ENCODE measurements around the gene AKAP11.

AKAP11 gene

GRCh38 chr13:42305503-42305902, 33.6 kb downstream of the AKAP11 start:
- Histone ChIP-seq H3K4me3 (no peak overlapping the region), H3K9me3 (no peaks in the 10 kb centered on the region), H3K4me1 (no peaks in the 10 kb centered on the region), H3K36me3 (peaks cover 32 to 82% (median 77%) of the 10 kb centered on the region in 3 donors), H3K27ac (no peak overlapping the region), H3K27me3 (no peaks in the 10 kb centered on the region)
- no peak for DNase-seq
- TF ChIP-seq CTCF (IDR thresholded peaks at IDR 0.05): no peak
- intact Hi-C loops (cut with DNase I; ENCODE audit: low total_unique reads): no loop called here

- Histone ChIP-seq H3K27ac (no peak overlapping the region), H3K4me3 (no peak overlapping the region), H3K9me3 (no peaks in the 10 kb centered on the region), H3K4me1 (no peaks in the 10 kb centered on the region), H3K27me3 (no peaks in the 10 kb centered on the region), H3K36me3 (peaks cover 12 to 65% (median 61%) of the 10 kb centered on the region in 3 donors)
- no peak for TF ChIP-seq CTCF (IDR thresholded peaks at IDR 0.05)
- DNase-seq: no peak
- intact Hi-C loops (cut with DNase I; ENCODE audit: low total_unique reads): no loop called here
Observed at GRCh38 chr13:42307461-42307860, 35.5 kb downstream of the AKAP11 start.

- no peak for DNase-seq
- TF ChIP-seq CTCF (IDR thresholded peaks at IDR 0.05): no peak
- intact Hi-C loops (cut with DNase I; ENCODE audit: low total_unique reads): no loop called here
Observed at GRCh38 chr13:42312817-42313431, 41.0 kb downstream of the AKAP11 start.

GRCh38 chr13:42318570-42318969, 46.6 kb downstream of the AKAP11 start:
- DNase-seq: no peak
- Histone ChIP-seq H3K4me3 (no peak overlapping the region), H3K27me3 (no peaks in the 10 kb centered on the region), H3K4me1 (no peaks in the 10 kb centered on the region), H3K9me3 (no peaks in the 10 kb centered on the region), H3K36me3 (peaks cover 21 to 38% (median 21%) of the 10 kb centered on the region in 3 donors), H3K27ac (no peak overlapping the region)
- no peak for TF ChIP-seq CTCF (IDR thresholded peaks at IDR 0.05)
- intact Hi-C loops (cut with DNase I; ENCODE audit: low total_unique reads): no loop called here

More at GRCh38 chr13:42312817-42313431, 41.0 kb downstream of the AKAP11 start:
- Histone ChIP-seq H3K27ac (no peak overlapping the region), H3K9me3 (no peaks in the 10 kb centered on the region), H3K27me3 (no peaks in the 10 kb centered on the region), H3K36me3 (peaks cover 31 to 52% (median 45%) of the 10 kb centered on the region in 3 donors), H3K4me3 (no peak overlapping the region), H3K4me1 (no peaks in the 10 kb centered on the region)

- no peaks in the 10 kb centered on the region for H3K9me3 ChIP-seq
- intact Hi-C loops (cut with DNase I; ENCODE audit: low total_unique reads): no loop called here
- H3K4me3 ChIP-seq: no peak overlapping the region
- DNase-seq: no peak
- H3K27ac ChIP-seq: no peak overlapping the region
- TF ChIP-seq CTCF (IDR thresholded peaks at IDR 0.05): no peak
- H3K36me3 ChIP-seq: peaks cover 6 to 27% (median 18%) of the 10 kb centered on the region in 3 donors
- no peaks in the 10 kb centered on the region for H3K4me1 ChIP-seq
- H3K27me3 ChIP-seq: no peaks in the 10 kb centered on the region
Observed at GRCh38 chr13:42320375-42320787, 48.4 kb downstream of the AKAP11 start.
